ENCODE measurements around the gene MSLN.

The MSLN gene

GRCh38 chr16:756428-756827 is 4.1 kb upstream of the MSLN start:
- TF ChIP-seq CTCF (IDR thresholded peaks at IDR 0.05; ENCODE audit: low read depth, low read length): no peak
- DNase-seq (ENCODE audit: extremely low read depth, low read depth): no peak

GRCh38 chr16:759110-759910 is 1.2 kb upstream of the MSLN start:
- DNase-seq (ENCODE audit: extremely low read depth, low read depth): no peak
- TF ChIP-seq CTCF (IDR thresholded peaks at IDR 0.05; ENCODE audit: low read depth, low read length): no peak

GRCh38 chr16:760065-760464 is 469 bp upstream of the MSLN start:
- no peak for DNase-seq (ENCODE audit: extremely low read depth, low read depth)
- no peak for TF ChIP-seq CTCF (IDR thresholded peaks at IDR 0.05; ENCODE audit: low read depth, low read length)

- TF ChIP-seq CTCF (IDR thresholded peaks at IDR 0.05; ENCODE audit: low read depth, low read length): no peak
- no peak for DNase-seq (ENCODE audit: extremely low read depth, low read depth)
These were observed 1.3 kb downstream of the MSLN start for GRCh38 chr16:761625-762513.

GRCh38 chr16:762595-763268 is 2.2 kb downstream of the MSLN start:
- TF ChIP-seq CTCF (IDR thresholded peaks at IDR 0.05; ENCODE audit: low read depth, low read length): no peak
- DNase-seq (ENCODE audit: extremely low read depth, low read depth): no peak

- TF ChIP-seq CTCF (IDR thresholded peaks at IDR 0.05; ENCODE audit: low read depth, low read length): no peak
- no peak for DNase-seq (ENCODE audit: extremely low read depth, low read depth)
These were observed 3.0 kb downstream of the MSLN start for GRCh38 chr16:763369-764183.
